Activated CD8-positive, alpha-beta memory T cell treated with anti-CD3 and anti-CD28 coated beads for 4 hours (primary cell): ENCODE results near the gene PSG11.
"Not testable (repeated sequence)": the region's sequence is repeated elsewhere in the genome, so short reads cannot be mapped to it uniquely, and the experiment has no call there.

Source experiments
- DNase-seq, 2 donors: peaks; one replicate each; pipeline ENCODE4 v3.0.0-alpha.2; 2020; ENCODE audit warnings: low read depth in 2 of 2

PSG11 gene

GRCh38 chr19:43026369-43026768 is at the start of gene PSG11:
TSS of gene PSG11 (minus strand) at chr19:43026469. CDS start at chr19:43026372, 97 bp downstream.
- DNase-seq: not testable (repeated sequence)

DNA sequence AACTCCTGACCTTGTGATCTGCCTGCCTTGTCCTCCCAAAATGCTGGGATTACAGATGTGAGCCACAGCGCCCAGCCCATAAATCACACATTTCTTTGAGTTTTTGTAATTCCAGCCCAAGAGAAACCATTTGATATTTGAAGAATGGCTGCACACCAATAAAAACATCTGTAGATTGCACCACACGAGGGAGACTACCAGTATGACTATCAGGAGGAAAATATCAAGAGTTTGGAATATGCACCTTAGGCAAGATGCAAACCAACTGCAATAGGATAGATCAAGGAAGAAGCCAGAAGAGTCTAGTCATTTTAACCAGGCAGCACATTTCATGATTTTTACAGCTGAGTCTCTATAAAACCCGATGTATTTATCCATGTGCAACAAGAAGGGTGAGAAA is 36.1 kb upstream of the PSG11 start:
- not testable (repeated sequence) for DNase-seq

GRCh38 chr19:43061326-43061725 is 35.1 kb upstream of the PSG11 start:
- not testable (repeated sequence) for DNase-seq

GRCh38 chr19:43060254-43060653 is 34.0 kb upstream of the PSG11 start:
- DNase-seq: not testable (repeated sequence)

DNA sequence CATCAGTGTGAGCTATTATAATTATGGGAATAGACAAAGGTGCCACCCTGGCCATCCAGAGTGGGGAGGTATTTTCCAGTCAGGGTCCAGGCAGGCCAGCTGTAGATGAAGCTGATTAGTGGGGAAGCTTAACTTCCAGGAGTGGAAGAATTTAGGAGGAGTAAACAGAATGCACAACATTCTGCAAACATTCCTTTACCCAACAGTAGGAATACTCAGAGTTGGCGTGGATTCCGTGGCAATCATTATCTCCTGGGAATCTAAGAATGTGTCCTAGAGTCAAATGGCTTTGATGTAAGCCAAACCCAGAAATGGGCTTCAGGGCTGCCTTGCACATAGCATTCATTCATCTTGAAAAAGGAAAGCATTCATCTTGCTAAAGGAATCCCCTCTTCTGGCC is 33.2 kb upstream of the PSG11 start:
- DNase-seq: not testable (repeated sequence)

- not testable (repeated sequence) for DNase-seq
Measured at GRCh38 chr19:43058440-43058839, 32.2 kb upstream of the PSG11 start.

DNA sequence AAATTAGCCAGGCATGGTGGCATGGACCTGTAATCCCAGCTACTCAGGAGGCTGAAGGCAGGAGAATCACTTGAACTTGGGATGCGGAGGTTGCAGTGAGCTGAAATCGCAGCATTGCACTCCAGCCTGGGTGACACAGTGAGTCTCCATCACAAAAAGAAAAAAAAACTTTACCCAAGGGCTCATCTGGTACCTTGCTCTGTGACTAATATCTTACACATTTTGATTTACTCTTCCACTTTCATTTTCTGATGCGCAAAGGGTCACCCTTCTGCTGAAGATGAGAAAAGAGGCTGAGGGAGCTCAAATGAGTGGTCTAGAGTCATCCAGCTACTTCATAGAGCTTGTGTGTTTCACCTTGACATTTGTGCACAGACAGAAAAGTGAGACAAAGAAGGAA is 21.7 kb upstream of the PSG11 start:
- not testable (repeated sequence) for DNase-seq

- not testable (repeated sequence) for DNase-seq
Measured at GRCh38 chr19:43046578-43046977, 20.3 kb upstream of the PSG11 start.

DNA sequence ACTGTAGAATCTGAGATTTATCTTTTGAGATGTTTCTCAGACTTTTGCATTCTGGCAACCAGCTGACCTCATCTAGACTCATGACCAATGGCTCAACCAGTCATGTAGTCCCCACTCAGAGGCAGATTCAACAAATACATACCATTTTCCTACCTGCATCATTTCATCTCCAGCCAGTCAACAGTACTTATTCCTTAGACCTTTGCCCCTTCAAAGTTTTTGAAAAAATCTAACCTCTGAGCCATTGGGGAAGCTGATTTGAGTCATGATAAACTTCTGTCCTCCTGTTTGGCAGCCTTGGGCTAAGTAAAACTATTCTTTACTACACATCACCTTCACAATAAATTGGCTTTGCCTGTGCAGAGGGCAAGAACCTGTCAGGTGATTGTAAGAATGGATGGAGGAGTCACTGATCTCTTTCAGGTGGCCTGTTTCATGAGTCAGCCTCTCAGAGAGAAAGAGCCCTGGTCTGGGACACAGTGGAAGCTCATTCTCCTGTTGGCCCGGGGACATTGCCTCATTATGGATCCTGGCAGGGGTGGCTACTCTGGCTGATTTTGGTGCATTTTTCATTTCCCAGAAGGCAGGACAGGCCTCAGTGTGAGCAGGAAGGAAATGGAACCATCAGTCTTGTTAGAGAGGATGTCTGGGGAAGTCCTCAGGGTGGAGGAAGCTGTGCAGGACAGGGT is 17.4 kb upstream of the PSG11 start:
- not testable (repeated sequence) for DNase-seq

- not testable (repeated sequence) for DNase-seq
Measured at GRCh38 chr19:43031645-43032044, 5.4 kb upstream of the PSG11 start.

DNA sequence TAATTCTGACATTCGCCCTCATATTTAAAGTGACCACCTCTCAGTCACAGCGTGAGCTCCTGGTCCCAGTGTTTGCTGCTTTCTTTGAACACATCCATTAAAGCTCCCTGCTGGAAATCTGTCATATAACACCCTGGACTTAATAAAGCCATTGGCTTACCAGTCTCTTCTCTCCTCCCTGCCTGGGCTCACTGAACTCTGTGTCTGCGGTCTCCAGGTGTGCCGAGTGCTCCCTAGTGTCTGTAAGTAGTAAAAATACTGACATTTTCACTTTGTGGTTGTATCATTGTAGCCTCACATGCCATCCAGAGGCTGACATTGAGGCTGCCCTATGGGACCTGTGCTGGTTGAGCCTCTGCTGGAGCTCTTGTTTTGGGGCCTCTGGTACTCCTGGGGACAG is 2.6 kb upstream of the PSG11 start:
- DNase-seq: no peak

- not testable (repeated sequence) for DNase-seq
Measured at GRCh38 chr19:43027985-43028384, 1.7 kb upstream of the PSG11 start.

DNA sequence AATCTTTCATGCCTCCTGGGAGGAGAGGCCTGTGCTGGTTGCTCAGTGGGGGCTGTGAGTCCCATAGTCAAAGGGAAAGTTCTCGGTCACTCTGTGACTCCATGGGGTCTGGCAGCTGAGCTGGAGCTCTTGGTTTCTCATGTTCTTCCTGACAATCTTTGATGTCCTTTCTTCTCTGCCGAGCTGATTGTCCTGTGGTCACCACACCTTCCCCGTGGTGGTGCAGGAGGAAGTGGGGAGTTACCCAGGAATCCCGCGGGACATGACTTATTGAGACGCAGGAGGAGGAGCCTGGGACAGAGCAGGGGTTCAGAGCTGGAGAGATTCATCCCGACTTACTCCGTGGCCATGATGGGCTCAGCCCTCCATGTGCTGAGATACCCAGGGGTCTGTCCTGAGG is 792 bp upstream of the PSG11 start:
- DNase-seq: not testable (repeated sequence)

DNA sequence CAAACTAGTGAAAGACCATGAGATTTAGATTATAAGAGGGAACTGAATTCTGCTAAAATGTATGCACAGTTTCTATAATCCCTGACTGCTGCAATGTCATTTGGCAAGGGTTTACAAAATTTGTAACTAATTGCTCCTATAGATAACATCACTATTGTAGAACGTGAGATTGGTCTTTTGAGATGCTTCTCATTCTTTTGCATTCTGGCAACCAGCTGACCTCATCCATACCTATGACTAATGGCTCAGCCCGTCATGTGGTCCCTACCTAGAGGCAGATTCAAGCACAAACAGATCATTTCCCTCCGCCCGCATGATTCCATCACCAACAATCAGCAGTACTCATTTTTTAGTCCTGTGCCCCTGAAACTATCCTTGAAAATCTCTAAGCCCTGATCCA is 4.2 kb downstream of the PSG11 start:
- not testable (repeated sequence) for DNase-seq

DNA sequence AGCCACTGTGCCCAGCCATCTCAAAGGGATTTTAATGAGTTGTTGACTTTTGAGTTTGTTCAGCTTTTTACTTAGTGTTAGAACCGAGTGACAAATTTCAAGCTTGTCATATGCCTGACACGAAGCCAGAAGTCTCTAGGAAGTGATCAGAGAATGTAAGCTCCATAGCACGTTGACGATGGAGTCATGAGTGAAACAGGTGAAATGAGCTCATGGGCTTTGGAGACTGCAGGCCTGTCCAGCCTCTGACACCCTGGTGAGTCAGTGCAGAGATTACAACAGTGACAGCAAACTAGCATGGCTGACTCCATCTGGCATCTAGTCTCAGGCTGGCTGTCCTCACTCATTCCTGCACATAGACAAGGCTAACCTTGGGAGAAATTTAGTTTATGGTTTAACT is 4.6 kb downstream of the PSG11 start:
- DNase-seq: not testable (repeated sequence)

GRCh38 chr19:43019588-43019987 is 6.7 kb downstream of the PSG11 start:
- DNase-seq: not testable (repeated sequence)

DNA sequence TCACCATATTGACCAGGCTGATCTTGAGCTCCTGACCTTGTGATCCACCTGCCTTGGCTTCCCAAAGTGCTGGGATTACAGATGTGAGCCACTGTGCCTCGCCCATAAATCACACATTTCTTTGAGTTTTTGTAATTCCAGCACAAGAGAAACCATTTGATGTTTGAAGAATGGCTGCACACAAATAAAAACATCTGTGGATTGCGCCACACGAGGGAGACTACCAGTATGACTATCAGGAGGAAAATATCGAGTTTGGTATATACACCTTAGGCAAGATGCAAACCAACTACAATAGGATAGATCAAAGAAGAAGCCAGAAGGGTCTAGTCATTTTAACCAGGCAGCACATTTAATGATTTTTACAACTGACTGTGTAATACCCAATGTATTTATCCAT is 20.4 kb downstream of the PSG11 start:
- not testable (repeated sequence) for DNase-seq

DNA sequence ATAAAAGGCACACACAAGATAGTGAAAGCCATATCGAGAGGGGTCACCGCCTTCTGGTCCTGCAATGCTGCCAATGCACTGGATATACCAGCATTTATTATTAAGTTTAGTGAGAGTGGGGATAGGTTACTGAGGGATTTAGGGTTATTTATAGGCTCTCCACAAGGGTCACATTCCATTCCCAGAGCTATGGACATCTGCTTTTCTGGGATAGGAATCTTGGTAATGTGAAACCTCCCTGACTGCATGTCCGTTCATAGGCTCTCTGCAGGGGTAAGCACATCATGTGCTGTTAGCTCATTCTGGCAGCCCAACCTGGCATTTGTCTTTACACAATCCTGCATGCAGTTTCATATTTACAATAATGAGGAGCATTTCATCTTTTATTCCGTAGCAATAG is 21.4 kb downstream of the PSG11 start:
- DNase-seq: not testable (repeated sequence)

GRCh38 chr19:43003634-43004033 is 22.6 kb downstream of the PSG11 start:
- DNase-seq: not testable (repeated sequence)

- not testable (repeated sequence) for DNase-seq
Measured at GRCh38 chr19:43002948-43003347, 23.3 kb downstream of the PSG11 start.

DNA sequence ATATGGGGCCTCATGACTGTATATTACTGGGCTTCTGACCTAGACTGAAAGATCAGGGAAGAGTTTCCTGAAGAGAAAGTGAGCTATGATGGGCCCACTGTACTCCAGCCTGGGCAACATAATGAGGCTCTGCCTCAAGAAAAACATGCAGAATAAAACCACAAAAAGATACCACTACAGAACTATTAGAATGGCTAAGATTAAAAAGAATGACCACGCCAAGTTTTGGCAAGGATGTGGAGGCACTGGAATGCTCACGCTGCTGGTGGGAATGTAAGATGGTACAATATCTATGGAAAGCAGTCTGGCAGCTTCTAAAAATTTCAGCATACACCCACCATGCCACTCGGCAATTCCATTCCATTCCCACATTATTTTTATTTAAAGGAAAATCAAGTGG is 30.1 kb downstream of the PSG11 start:
- not testable (repeated sequence) for DNase-seq

- DNase-seq: not testable (repeated sequence)
Measured at GRCh38 chr19:42992029-42992604, 34.2 kb downstream of the PSG11 start.

DNA sequence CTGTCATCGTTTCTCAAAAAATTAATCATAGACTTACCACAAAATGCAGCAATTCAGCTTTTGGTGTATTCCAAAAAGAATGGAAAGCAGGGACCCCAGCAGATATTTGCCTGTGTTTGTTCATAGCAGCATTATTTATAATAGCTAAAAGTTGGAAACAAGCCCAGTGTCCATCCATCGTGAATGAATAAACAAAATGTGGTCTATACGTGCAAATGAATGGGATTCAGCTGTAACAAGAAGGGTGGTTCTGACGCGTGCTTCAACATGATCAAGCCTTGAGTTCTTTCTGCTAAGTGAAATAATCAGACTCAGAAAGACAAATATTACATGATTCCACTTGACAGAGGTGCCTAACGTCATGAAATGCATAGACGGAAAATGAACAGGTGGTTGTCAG is 36.4 kb downstream of the PSG11 start:
- no peak for DNase-seq
